Measurements from ENCODE around the gene MRPL40.

The MRPL40 gene

GRCh38 chr22:19463491-19464469, 31.4 kb downstream of the MRPL40 start:
- no peak for DNase-seq

- DNase-seq, result no peak
Measured at GRCh38 chr22:19464546-19464945, 32.2 kb downstream of the MRPL40 start.

- DNase-seq, result no peak
Measured at GRCh38 chr22:19464975-19465374, 32.6 kb downstream of the MRPL40 start.

- no peak for DNase-seq
Measured at GRCh38 chr22:19466126-19466716, 33.9 kb downstream of the MRPL40 start.

- no peak for DNase-seq
Measured at GRCh38 chr22:19466848-19467752, 34.8 kb downstream of the MRPL40 start.

GRCh38 chr22:19467912-19468311, 35.6 kb downstream of the MRPL40 start:
- DNase-seq, result no peak

GRCh38 chr22:19469421-19469820, 37.1 kb downstream of the MRPL40 start:
- DNase-seq, result no peak

- no peak for DNase-seq
Measured at GRCh38 chr22:19470010-19470409, 37.7 kb downstream of the MRPL40 start.

- DNase-seq, result no peak
Measured at GRCh38 chr22:19471572-19471971, 39.2 kb downstream of the MRPL40 start.

- no peak for DNase-seq
Measured at GRCh38 chr22:19472233-19472632, 39.9 kb downstream of the MRPL40 start.

GRCh38 chr22:19473578-19473977, 41.2 kb downstream of the MRPL40 start:
- no peak for DNase-seq

- DNase-seq, result no peak
Measured at GRCh38 chr22:19476023-19476422, 43.7 kb downstream of the MRPL40 start.

GRCh38 chr22:19477321-19478044, 45.1 kb downstream of the MRPL40 start:
- DNase-seq, result no peak

GRCh38 chr22:19478045-19478900, 45.9 kb downstream of the MRPL40 start:
- peak; percentile 27 for DNase-seq

GRCh38 chr22:19478901-19479354, 46.6 kb downstream of the MRPL40 start, which contains the start of gene UFD1:
TSS of gene UFD1 (minus strand) at chr22:19479193. CDS start at chr22:19479085, 108 bp downstream.
- DNase-seq, result peak; percentile 87

- DNase-seq, result peak; percentile 96
Measured at GRCh38 chr22:19479355-19480172, 47.2 kb downstream of the MRPL40 start, which contains the start of gene CDC45. TSS of gene CDC45 (plus strand) at chr22:19479920. CDS start at chr22:19479969, 49 bp downstream.

GRCh38 chr22:19480173-19480568, 47.8 kb downstream of the MRPL40 start:
- peak; percentile 43 for DNase-seq

GRCh38 chr22:19480789-19481188, 48.4 kb downstream of the MRPL40 start:
- DNase-seq, result no peak

GRCh38 chr22:19482297-19482696, 50.0 kb downstream of the MRPL40 start:
- no peak for DNase-seq

All from activated CD4-positive, alpha-beta T cell treated with anti-CD3 and anti-CD28 coated beads for 48 hours (primary cell).